Stomach (tissue), 9 donors: ENCODE measurements around the gene CAMSAP1. TPM values are rescaled to one million over a fixed set of nuclear protein-coding genes. Genes with fewer than 3 reads are reported as not detected.

Source experiments
- DNase-seq, 2 donors: peaks; one replicate each; pipeline versions ENCODE4 v3.0.0 to v3.0.0-alpha.2; 2013 to 2019
- H3K27ac ChIP-seq, 5 donors: fragments of 200-600 bp in 4 of 5; sonication (generic) in 4 of 5; one replicate each; pipeline ENCODE4 v1.5.1; 2013 to 2019; ENCODE audit warnings: mild to moderate bottlenecking in 1 of 5, moderate library complexity in 1 of 5
- H3K27me3 ChIP-seq, 3 donors: fragments of 200-600 bp; sonication (generic); one replicate each; pipeline ENCODE4 v1.5.1; 2017 to 2019; ENCODE audit warnings: mixed run types in 1 of 3
- H3K36me3 ChIP-seq, 4 donors: fragments of 200-600 bp; sonication (generic); 1 replicate in 3 of 4; 2 replicates in 1 of 4; pipeline ENCODE4 v1.5.1; 2016 to 2019
- H3K4me1 ChIP-seq, 4 donors: fragments of 200-600 bp; sonication (generic); one replicate each; pipeline ENCODE4 v1.5.1; 2016 to 2019
- H3K4me3 ChIP-seq, 4 donors: fragments of 200-600 bp; sonication (generic) in 3 of 4; one replicate each; pipeline ENCODE4 v1.5.1; 2016 to 2019; ENCODE audit warnings: mild to moderate bottlenecking in 1 of 4
- H3K9me3 ChIP-seq, 4 donors: fragments of 200-600 bp; sonication (generic); one replicate each; pipeline ENCODE4 v1.5.1; 2016 to 2019
- EP300 ChIP-seq: sonication (generic); formaldehyde crosslinking; IDR thresholded peaks from one replicate; pipeline ENCODE4 v1.6.1; 2017; ENCODE audit warnings: antibody characterized with exemption
- POLR2A ChIP-seq, 4 donors: fragments of 450-650 bp; IDR thresholded peaks; one replicate each; pipeline ENCODE4 v1.6.1; 2016; ENCODE audit warnings: antibody characterized with exemption in 4 of 4, control low read depth in 2 of 4, mild to moderate bottlenecking in 1 of 4, moderate library complexity in 1 of 4
- POLR2AphosphoS5 ChIP-seq, 3 donors: sonication (generic); formaldehyde crosslinking; IDR thresholded peaks; one replicate each; pipeline ENCODE4 v1.6.1; 2016; ENCODE audit warnings: antibody characterized with exemption in 3 of 3
- WGBS, 5 donors: extraction: QIAGEN DNeasy Blood & Tissue Kit in 3 of 5; methylation state at CpG; one replicate each; pipeline versions ENCODE4 v1.1.5 to v1.1.7; 2013 to 2018; 5-methylcytosine and 5-hydroxymethylcytosine counted together
- intact Hi-C: fragments of 100-400 bp; cut with DNase I; formaldehyde crosslinking; loops from one replicate; pipeline ENCODE4 v1.15.1; 2023; ENCODE audit warnings: low total_unique reads
- polyA plus RNA-seq, 3 donors: library from polyadenylated mRNA; stranded (reverse); fragments of 200-250 nt; gene quantifications; one replicate each; pipeline ENCODE4 v1.2.3, GENCODE V29; 2013
- total RNA-seq, 5 donors: library from RNA; depleted of rRNA; stranded (reverse); fragments of >200 nt; gene quantifications; one replicate each; pipeline versions ENCODE4 v1.1.0 to v1.2.3, GENCODE V29; 2014 to 2016
- TF ChIP-seq, protein P1 (sequence below), 7 experiments: fragments of 450-650 bp in 4 of 7; fragments of 200-600 bp in 3 of 7; sonication (generic) in 3 of 7; IDR thresholded peaks; one replicate each; pipeline ENCODE4 v1.5.1; 2016 to 2019; ENCODE audit warnings: antibody characterized with exemption in 7 of 7, control low read depth in 2 of 7, mild to moderate bottlenecking in 1 of 7
- donor health status: healthy with polysubstance abuse.
- donor health status: Bipolar disorder and iron deficiency.
- donor health status: healthy.

CAMSAP1 gene
- total and polyA plus RNA-seq, 8 donors: 2.4 to 238 (median 12.7) TPM

- intact Hi-C loops: no loop called here
- H3K4me3 ChIP-seq: no peak overlapping the region
- H3K4me1 ChIP-seq: no peaks in the 10 kb centered on the region
- WGBS, 5 donors: 96 to 98% (median 97%) methylated on average over 23 of the region's 23 CpGs
- H3K27ac ChIP-seq: no peak overlapping the region
- H3K27me3 ChIP-seq: no peaks in the 10 kb centered on the region
- no peaks in the 10 kb centered on the region for H3K9me3 ChIP-seq
- no peak for TF ChIP-seq POLR2AphosphoS5 (IDR thresholded peaks at IDR 0.05)
- TF ChIP-seq, protein P1, sequence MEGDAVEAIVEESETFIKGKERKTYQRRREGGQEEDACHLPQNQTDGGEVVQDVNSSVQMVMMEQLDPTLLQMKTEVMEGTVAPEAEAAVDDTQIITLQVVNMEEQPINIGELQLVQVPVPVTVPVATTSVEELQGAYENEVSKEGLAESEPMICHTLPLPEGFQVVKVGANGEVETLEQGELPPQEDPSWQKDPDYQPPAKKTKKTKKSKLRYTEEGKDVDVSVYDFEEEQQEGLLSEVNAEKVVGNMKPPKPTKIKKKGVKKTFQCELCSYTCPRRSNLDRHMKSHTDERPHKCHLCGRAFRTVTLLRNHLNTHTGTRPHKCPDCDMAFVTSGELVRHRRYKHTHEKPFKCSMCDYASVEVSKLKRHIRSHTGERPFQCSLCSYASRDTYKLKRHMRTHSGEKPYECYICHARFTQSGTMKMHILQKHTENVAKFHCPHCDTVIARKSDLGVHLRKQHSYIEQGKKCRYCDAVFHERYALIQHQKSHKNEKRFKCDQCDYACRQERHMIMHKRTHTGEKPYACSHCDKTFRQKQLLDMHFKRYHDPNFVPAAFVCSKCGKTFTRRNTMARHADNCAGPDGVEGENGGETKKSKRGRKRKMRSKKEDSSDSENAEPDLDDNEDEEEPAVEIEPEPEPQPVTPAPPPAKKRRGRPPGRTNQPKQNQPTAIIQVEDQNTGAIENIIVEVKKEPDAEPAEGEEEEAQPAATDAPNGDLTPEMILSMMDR (IDR thresholded peaks at IDR 0.05): no peak
- no peak for TF ChIP-seq EP300
- TF ChIP-seq POLR2A (IDR thresholded peaks at IDR 0.05): no peak
- DNase-seq: no peak
- H3K36me3 ChIP-seq: peaks cover 48 to 76% (median 76%) of the 10 kb centered on the region in 4 donors
Observed at GRCh38 chr9:135810806-135811575, 96.4 kb downstream of the CAMSAP1 start.

- TF ChIP-seq, protein P1 (IDR thresholded peaks at IDR 0.05): no peak
- no peak for TF ChIP-seq EP300
- no peak for TF ChIP-seq POLR2A (IDR thresholded peaks at IDR 0.05)
- TF ChIP-seq POLR2AphosphoS5 (IDR thresholded peaks at IDR 0.05): no peak
- intact Hi-C loops: no loop called here
- no peak for DNase-seq
- Histone ChIP-seq H3K4me3 (no peak overlapping the region), H3K27ac (no peak overlapping the region), H3K27me3 (no peaks in the 10 kb centered on the region), H3K9me3 (no peaks in the 10 kb centered on the region), H3K36me3 (peaks cover 30 to 58% (median 58%) of the 10 kb centered on the region in 4 donors), H3K4me1 (no peaks in the 10 kb centered on the region)
- 80 to 92% (median 90%) methylated on average over 10 of the region's 10 CpGs for WGBS, 5 donors
Observed at GRCh38 chr9:135809166-135809565, 98.2 kb downstream of the CAMSAP1 start.

GRCh38 chr9:135805422-135806022 is 101.8 kb downstream of the CAMSAP1 start:
- no peak for DNase-seq
- no peaks in the 10 kb centered on the region for H3K27me3 ChIP-seq
- 86 to 92% (median 88%) methylated on average over 22 of the region's 22 CpGs for WGBS, 5 donors
- no peak overlapping the region for H3K27ac ChIP-seq
- no peak for TF ChIP-seq POLR2A (IDR thresholded peaks at IDR 0.05)
- no peak overlapping the region for H3K4me3 ChIP-seq
- intact Hi-C loops: no loop called here
- H3K9me3 ChIP-seq: peaks cover 0 to 4% (median 0%) of the 10 kb centered on the region in 4 donors
- peaks cover 3 to 22% (median 21%) of the 10 kb centered on the region in 4 donors for H3K36me3 ChIP-seq
- no peaks in the 10 kb centered on the region for H3K4me1 ChIP-seq

- TF ChIP-seq, protein P1 (IDR thresholded peaks at IDR 0.05): no peak
- no peak for TF ChIP-seq POLR2A (IDR thresholded peaks at IDR 0.05)
- TF ChIP-seq POLR2AphosphoS5 (IDR thresholded peaks at IDR 0.05): no peak
- no peak for TF ChIP-seq EP300
- Histone ChIP-seq H3K27me3 (no peaks in the 10 kb centered on the region), H3K9me3 (peaks cover 0 to 4% (median 0%) of the 10 kb centered on the region in 4 donors), H3K4me1 (no peaks in the 10 kb centered on the region), H3K36me3 (peaks cover 0 to 15% (median 14%) of the 10 kb centered on the region in 4 donors), H3K27ac (no peak overlapping the region), H3K4me3 (no peak overlapping the region)
- 76 to 84% (median 80%) methylated on average over 13 to 24 of the region's 24 CpGs for WGBS, 5 donors
- no peak for DNase-seq
- intact Hi-C loops: no loop called here
Observed at GRCh38 chr9:135804581-135805421, 102.5 kb downstream of the CAMSAP1 start.
